Amniotic stem cell (primary cell): Measurements from ENCODE around the gene PALM2AKAP2.
A peak's percentile ranks its signal among the peaks of the same experiment; 100 is the strongest.

Experiments used
- DNase-seq: peaks from one replicate; lab custom pipeline; 2025; lab: John Stamatoyannopoulos, UW

PALM2AKAP2 gene

DNA sequence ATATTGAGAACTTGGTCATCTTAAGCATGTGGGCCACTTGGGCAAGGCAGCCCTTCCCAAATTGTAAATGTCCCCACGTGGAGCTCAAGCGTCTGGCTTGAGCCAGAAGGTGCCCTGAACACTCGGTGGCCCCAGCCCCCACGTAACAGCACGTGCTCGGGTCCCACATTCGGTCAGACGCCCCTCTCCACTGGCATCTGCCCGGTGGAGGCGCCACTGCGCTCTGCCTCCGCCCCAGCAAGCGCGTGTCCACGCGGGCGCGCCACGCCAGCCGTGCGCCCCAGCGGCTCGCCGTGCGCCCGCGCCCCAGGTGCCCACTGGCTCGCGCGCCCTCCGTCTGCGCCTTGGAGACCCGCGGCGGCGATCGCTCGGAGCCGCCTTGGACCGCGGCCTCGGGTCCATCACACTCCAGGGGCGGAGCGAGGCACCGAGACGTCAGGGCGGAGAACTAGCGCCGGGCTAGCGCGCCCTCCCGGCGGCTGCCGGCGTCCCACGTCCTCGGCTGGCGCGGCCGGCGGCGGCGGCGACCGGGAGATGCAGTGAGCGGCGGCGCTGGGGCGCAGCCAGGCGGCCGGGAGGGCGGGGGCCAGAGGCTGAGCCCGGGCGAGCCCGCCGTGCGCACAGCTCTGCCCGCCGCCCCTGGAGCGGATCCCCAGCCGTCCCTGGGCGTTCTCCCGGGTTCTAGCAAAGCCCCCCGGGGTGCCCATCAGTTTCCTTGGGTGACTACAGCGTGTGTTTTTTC is at the start of gene PALM2AKAP2:
TSS of gene PALM2AKAP2 (plus strand) at position 488 of the 742 bp plus-strand sequence. CDS start 291 bp downstream, outside the sequence.
- peak; percentile 52 for DNase-seq

DNA sequence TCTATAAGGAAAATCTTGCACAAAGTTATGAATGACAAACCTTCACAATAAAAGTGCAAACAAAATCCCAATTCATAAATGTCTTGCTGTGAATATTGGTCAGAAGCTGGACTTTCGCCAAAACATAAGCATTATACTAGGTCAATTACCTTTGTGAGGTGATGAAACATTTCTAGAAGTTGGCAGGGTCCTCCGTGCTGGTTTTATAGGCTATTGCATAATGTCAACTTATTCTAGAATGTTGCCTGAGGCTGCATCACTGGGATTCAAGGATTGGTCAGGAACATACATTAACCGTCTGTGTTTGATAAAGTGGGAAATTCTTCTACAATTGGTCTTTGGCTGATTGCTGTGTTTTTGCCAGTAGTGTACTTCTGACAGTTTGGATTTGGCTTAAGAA is 49.8 kb upstream of the PALM2AKAP2 start:
- no peak for DNase-seq

DNA sequence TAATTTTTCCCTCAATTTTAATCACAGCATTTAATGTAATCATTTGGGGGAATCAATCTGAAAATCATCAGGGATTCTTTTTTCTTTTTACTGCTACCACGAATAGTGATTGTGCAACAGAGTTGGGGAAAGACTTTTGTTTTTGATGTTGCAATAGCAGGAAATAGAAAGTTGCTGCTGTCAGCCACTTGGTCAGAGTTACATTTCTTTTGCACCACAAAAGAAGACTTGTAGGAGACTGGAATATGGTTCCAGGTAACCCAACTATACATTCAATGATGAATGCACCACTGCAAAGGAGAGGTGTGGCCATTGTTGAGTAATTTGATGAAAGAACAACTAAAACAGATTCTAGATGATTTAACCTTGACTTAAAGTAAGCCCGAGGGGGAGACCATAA is 46.3 kb upstream of the PALM2AKAP2 start:
- DNase-seq: peak; percentile 45

DNA sequence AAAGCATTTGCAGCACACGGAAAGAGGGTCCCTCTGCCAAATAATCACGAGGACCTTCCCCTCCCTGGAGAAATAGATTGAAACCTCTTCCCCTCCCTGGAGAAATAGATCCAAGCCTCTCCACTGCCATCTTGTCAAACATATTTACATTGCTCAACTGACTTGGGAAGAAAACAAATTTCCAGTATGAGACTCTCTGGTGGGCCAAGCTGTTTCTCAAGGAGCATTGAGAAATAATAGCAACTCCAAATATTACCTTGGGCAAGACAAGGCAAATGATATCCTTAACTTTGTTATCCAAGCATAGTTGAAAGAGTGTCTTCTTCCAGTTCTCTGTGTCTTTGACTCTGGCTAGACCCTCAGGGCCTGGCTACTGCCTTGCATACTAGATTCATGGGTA is 45.2 kb upstream of the PALM2AKAP2 start:
- no peak for DNase-seq

DNA sequence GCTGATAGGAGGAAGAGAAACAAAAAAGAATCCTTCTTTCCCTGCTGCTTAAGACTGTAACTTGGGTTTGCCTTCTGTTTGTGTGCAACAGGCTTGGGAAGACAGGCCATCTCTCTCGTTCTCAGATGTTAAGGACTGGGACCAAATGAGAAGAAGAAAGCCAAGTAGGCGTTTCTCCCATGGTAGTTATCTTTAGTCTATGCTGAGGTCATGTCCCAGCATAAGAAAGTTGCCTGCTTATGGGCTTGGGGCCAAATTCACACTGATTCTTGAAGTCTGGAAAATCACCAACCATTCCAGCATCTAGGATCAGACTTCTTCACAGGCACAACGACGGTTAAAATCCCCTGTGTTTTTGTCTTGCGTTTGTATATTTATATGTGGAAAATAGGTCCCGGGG is 44.2 kb upstream of the PALM2AKAP2 start:
- DNase-seq: no peak

DNA sequence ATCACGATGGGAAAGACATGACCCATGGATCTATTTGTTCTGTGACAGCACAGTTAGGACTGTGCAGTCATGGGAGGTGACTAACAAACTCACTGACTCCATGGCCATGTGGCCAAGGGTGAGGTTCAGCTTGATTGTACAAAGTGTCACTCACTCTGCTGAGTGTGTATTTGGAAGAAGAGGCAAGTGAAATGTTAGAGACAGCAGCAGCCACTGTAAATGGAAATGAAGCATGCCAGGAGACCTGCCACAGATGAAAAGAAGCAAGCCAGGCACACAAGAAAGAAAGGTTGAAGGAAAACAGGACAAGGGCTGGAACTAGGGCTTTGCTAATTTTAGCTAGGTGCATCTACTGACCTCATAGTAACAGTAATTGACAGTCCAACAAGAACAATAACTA is 42.7 kb upstream of the PALM2AKAP2 start:
- DNase-seq: no peak

DNA sequence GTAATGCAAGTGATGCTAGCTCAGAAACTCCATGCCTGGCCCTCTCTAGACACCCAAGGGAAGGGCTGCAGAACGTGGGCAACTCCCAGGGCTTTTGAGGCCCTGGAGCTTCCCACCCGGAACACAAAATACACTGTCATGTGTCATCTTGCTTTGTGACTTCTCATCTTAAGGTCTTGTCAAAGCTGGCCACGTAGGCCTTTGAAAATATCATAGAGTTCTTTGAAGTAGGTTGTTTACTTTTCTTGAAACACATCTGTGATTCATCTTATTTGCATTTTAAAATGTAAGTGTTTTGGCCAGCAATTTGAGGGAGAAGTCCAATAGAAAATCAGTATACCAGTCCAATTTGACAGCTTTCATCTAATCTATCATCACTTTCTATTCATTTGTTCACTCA is 40.2 kb upstream of the PALM2AKAP2 start:
- no peak for DNase-seq

DNA sequence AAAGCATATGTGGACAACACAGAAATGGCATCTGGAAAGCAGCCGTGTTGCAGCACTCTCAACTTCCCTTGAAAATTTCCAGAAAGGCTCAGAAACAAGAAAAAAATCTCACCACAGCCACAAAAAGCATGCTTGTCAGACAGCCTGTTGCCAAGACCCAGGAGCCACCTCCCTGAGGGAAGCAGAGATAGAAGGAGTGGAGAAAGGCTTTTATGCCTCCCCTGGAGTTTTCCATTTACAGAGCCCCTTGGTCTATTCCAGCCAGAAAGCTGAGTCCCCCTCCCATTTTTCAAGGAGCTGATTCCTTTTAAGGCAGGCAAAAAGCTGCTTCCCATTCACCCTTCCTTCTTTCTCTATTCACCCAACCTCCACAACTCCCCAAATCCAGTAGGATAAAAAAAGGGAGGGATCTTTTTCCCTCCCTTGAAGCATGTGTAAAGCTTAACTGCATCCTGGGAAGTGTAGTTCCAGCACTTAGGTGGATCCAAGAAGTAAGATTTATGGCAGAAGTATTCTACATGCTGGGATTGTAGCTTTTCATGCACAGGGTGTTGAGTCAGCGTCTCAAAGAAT is 37.1 kb upstream of the PALM2AKAP2 start:
- DNase-seq: no peak

DNA sequence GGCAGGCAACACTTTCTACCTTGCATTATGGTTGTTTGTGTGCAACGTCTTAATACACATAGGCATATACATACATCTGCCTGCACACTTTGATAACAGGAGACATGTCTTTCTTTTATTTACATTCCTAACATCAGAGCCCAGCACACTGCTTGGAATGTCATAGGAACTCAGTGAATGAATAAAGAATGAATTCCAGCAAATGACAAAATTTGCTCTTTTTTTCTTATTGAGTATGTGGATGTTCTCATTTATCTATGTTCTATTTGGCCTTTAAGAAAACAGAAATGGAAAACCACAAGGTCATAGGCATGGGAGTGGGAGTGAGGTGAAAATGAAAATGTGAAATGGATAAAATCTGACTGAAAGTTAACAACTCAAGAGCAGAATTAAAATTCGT is 36.3 kb upstream of the PALM2AKAP2 start:
- no peak for DNase-seq

DNA sequence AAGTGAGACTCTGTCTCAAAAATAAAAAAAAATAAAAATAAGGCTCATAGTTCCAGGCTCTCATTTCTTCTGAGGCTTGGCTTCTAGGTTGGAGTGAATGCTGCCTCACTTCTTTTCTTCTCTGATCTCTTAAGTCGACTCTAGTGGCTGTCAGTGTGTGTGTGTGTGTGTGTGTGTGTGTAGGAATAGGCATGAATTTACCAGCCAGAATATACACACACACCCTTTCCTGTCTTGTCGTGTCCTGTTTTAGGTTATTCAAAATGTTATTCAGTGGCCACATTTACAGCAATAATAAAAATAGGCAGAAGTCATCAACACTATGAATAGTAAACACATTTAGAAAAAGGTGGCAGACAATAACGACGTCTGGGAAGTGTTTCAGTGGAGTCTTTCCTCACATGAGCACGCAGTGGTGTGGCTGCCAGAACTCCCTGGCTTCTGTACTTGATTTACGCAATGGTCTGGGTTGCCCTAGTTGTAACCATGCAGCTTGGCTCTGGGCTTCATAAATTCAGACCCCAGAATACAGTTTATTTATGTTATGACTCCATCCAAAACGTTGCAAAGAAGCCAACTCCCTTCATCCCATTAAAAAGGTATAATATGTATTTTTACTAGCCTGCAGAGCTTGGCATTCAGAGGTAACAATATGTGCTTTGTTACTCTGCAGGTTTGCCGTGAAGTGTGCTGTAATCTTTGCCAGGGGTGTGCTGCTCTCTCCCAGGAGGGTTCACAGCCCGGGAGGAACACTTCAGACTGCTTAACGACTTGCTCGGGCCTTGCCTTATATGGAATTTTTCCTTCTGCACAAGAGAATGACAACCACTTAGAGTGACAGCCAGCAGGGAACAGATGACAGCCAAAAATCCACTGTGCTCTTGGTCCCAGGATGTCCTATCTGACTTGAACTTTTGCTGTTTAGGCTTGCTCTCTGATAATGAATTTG is 34.4 kb upstream of the PALM2AKAP2 start:
- no peak for DNase-seq

DNA sequence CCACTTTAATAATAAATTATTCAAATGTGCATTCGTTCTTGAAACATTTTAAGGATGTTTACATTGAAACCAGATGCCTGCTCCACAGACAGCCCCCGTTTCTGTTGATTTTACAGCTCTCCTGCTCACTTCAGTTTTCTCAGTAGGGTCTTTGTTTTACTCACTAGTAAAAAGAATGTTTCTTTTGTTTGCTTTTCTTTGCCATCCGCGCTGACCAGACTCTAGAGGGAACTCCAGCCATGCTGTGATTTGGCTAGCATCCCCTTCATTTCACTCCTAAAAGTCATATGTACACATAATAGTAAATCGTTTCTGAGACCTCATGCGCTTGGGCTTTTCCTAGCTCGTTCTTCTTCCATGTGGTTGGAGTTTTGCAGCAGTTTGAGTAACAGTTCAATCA is 28.7 kb upstream of the PALM2AKAP2 start:
- DNase-seq: peak; percentile 22

DNA sequence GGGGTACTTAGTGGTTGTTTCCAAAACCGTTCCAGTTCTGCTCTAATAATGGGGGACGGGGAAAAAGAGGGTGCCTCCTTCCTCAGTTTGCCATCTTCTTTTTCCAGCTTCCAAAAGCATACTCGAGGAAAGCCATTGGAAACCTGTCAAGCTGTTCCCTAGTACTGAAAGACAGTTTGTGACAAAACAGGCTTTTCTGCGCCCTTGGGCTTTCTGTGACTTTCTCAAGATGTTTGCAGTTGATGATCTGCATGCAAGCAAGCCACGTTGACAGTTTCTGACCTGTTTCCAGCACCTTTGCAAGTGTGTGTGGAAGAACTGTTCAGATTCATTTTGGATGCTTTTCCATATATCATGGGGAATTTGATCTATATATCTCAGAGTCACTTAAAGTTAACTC is 26.7 kb upstream of the PALM2AKAP2 start:
- DNase-seq: no peak

DNA sequence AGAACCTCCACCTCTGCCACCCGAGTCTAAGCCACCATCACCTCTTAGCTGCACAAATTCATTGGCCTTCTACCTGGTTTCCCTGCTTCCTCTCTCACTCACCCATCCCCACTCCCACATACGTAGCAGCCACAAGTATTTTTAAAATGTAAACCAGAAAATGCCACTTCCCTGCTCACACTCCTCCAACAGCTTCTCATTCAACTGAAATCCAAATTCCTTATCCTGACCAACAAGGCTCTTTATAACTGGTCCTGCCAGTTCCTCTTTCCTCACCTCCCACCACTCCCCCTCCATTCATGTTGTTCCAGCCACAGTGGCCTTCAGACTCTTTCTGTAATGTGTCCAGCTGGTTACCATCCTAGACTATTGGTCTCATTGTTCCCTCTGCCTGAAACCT is 25.0 kb upstream of the PALM2AKAP2 start:
- DNase-seq: no peak

DNA sequence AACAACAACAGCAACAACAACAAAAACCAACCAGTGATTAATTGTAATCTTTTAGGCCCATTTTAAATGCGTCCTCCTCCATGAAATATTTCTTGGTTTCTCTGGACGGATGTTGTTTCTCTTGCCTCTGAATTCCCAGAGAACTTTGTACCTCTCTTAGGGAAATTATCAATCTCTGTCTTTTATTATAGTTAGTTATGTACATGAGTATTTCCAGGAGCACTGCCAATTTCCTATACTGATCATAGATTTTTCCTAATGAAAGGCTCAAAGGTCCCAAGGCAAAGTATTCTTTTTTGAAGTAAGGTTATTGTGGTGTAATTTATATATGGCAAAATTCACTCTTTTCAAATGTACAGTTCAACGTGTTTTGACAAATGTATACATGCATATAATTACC is 20.4 kb upstream of the PALM2AKAP2 start:
- no peak for DNase-seq

DNA sequence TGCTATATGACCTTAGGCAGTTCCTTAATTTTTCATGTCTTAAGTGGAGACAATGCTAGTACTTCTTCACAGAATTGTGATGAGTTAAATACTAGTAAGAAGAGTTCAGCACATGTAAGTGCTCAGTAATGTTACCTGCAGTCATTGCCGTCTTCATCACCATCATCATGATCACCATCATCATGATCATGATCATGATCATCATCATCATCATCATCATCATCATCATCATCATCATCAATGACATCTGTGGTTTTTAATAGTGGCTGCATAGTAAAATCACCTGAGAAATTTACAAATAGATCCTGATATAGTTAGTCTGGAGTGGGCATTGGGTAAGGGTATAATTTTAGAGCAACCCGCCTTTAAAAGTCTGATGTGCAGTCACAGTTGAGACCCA is 14.7 kb upstream of the PALM2AKAP2 start:
- DNase-seq: no peak

DNA sequence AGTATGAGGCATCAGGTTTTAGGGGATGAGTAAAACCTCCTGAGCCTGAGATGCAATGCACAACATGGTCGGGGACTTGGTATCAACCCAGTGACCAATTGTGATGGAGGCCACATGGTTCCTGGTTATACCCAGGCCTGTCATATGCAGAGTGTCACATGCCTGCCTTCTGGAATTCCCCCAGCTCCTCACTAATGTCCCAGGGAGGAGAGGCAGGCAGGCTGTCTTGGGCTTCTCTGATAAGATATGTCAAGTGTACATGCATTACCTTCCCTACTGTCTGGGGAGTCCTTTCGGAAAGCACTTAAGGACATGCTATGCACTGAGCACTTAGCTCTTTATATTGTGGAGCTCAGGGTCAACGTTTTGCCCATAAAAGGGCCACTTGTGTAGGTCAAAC is 14.2 kb upstream of the PALM2AKAP2 start:
- DNase-seq: no peak

DNA sequence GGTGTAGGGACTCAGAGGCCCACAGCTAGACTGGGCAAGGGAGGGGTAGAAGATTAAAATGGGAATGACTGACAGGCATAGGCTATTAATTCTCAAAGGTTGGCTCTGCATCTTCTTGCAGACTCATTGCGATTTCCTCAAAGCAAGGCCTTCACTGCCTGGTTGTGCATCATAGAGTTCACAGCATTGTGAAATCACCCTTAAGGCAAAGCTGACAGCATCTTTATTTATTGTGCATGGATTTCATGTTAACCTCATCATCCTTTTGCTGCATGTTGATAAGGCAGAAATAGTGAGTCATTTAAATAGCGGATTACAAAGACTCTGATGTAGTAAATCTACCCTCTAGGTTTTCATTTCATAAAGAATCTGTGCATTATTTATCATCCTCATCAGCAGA is 13.6 kb upstream of the PALM2AKAP2 start:
- peak; percentile 92 for DNase-seq

DNA sequence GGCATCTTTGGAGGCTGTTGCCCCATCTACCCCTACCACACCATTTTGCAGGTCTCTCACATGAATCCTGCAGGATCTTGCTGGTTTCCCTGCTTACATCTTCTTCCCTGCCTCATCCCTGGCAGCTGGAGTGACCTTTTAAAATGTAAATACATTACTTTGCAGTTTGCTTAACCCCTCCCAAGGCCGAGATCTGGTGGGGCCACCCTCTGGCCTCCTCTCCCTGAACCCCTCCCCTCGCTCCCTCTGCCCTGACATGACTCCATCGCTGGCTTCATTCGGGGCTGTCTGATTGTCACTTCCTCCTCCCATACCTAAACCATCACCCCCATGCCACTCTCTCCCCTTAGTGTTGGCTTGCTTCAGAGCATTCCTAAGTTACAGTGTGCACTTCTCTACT is 12.6 kb upstream of the PALM2AKAP2 start:
- no peak for DNase-seq

DNA sequence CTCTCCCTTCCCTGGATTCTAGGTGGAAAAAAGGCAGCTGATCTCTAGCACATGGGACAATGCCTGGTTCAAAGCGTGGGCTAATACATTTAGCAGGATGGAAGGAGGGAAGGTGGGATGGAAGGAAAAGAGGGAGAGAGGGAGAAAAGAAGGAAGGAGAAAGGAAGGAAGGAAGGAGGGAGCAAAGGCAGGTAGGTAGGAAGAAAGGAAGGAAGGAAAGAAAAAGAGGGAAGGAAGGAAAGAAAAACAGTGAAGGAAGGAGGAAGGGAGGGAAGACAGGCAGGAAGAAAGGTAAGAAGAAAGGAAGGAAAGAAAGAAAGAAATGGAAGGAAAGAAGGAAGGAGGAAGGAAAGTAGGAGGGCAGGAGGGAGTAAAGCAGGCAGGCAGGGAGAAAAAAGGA is 12.2 kb upstream of the PALM2AKAP2 start:
- no peak for DNase-seq

DNA sequence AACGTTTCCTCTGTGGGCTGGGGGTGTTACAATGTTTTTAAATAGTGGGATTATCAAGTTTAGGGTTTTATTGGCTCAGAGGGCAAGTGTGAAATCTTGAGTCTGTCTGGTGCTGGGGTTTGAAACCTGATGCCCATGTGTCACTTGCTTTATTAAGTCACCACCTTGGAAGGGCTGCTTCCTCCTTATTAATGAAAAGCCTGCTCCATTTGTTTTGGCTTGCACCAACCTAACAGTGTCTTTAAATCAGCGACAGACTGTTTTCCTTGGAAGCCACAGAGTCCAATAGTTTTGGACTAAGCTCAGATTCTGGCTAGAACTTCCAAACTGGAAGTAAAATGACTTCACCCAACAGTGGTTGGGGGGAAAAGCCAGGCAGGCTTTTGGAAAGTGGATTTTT is 10.7 kb upstream of the PALM2AKAP2 start:
- no peak for DNase-seq

DNA sequence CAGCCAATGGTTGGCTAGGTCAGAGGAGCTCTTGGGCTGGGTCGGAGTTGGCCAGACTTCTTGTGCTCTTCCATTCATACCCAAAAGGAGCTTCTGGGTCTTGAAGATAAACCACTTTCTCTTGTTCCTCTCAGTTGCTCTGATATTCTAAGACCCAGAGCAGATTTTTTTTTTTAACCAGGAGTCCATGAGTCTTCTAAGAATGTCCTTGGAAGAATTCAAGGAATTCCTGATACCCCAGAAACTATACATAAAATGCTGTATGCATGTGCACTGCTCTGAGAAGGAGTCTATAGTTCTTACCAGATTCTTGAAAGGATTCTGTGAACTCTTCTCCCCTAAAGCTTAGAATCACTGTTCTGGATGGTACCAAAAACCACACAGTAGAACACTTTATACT is 9.9 kb upstream of the PALM2AKAP2 start:
- DNase-seq: no peak

DNA sequence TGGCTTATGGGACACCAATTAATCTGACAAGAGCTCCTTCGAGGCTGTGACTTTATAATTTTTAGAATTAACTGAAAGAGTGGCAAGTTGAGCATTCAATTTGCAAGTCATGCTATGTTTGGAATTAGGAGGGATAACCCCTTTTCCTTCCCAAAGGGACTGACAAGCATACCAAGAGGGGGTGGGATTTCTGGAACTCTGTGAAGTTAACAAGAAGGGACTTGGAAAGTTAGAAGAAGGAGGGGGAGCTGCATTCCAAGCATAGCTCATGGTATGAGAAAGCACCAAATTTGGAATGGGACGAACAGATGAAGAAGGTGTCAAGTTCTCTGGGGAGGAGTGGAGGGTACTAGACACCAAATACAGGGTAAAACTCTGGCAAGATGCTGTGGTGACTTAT is 8.9 kb upstream of the PALM2AKAP2 start:
- no peak for DNase-seq
